Measurements from ENCODE around the gene ARF3. TPM values are rescaled to one million over a fixed set of nuclear protein-coding genes. Genes with fewer than 3 reads are reported as not detected.

Gene ARF3
- polyA plus RNA-seq, 1 of the 3 experiments (the other 2 are of a cell fraction), result 204 TPM

DNA sequence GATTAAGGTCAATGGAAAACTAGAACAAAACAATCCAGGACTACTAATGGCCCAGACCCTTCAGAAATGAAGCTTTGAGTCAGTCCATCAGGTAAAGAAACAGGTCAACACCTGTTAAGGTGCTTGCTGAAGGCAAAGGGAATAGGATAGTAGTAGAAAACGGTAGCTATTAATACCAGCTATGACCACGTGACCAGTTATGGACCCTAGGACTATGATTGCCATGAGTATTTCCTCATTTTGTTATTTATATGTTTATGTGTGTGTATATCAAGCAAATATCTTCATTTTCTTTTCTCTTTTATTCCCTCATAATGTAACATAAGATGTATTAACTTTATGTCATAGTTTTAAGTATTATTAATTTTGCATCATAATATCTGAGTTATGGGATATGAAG lies 57.6 kb downstream of the ARF3 start (continued):
- TF ChIP-seq IRF3 (IDR thresholded peaks at IDR 0.05; ENCODE audit: low read depth, low read length), result no peak
- TF ChIP-seq SMC3 (IDR thresholded peaks at IDR 0.05; ENCODE audit: low read depth, low read length), result no peak
- TF ChIP-seq EP300 (IDR thresholded peaks at IDR 0.05; ENCODE audit: borderline replicate concordance in 1 of 2, low read depth in 1 of 2, low read length in 1 of 2), result no peak
- TF ChIP-seq, protein P1, sequence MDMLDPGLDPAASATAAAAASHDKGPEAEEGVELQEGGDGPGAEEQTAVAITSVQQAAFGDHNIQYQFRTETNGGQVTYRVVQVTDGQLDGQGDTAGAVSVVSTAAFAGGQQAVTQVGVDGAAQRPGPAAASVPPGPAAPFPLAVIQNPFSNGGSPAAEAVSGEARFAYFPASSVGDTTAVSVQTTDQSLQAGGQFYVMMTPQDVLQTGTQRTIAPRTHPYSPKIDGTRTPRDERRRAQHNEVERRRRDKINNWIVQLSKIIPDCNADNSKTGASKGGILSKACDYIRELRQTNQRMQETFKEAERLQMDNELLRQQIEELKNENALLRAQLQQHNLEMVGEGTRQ (IDR thresholded peaks at IDR 0.05; ENCODE audit: borderline replicate concordance, low read depth, low read length), result no peak
- TF ChIP-seq TAF1 (IDR thresholded peaks at IDR 0.05; ENCODE audit: borderline replicate concordance, low read depth, low read length), result no peak
- no peak for TF ChIP-seq NFIC (IDR thresholded peaks at IDR 0.05; ENCODE audit: borderline replicate concordance)
- TF ChIP-seq FOXM1 (IDR thresholded peaks at IDR 0.05; ENCODE audit: low read depth), result no peak
- no peak for TF ChIP-seq GABPA (IDR thresholded peaks at IDR 0.05; ENCODE audit: low read depth)
- no peak for TF ChIP-seq RXRA (IDR thresholded peaks at IDR 0.05; ENCODE audit: borderline replicate concordance, low read depth)
- no peak for TF ChIP-seq FOSL2 (IDR thresholded peaks at IDR 0.05; ENCODE audit: borderline replicate concordance, low read depth)
- TF ChIP-seq, protein P2, sequence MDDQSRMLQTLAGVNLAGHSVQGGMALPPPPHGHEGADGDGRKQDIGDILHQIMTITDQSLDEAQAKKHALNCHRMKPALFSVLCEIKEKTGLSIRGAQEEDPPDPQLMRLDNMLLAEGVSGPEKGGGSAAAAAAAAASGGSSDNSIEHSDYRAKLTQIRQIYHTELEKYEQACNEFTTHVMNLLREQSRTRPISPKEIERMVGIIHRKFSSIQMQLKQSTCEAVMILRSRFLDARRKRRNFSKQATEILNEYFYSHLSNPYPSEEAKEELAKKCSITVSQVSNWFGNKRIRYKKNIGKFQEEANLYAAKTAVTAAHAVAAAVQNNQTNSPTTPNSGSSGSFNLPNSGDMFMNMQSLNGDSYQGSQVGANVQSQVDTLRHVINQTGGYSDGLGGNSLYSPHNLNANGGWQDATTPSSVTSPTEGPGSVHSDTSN (IDR thresholded peaks at IDR 0.05), result no peak

- H3K9me3 ChIP-seq, result no peaks in the 10 kb centered on the region
- TF ChIP-seq, protein P3, sequence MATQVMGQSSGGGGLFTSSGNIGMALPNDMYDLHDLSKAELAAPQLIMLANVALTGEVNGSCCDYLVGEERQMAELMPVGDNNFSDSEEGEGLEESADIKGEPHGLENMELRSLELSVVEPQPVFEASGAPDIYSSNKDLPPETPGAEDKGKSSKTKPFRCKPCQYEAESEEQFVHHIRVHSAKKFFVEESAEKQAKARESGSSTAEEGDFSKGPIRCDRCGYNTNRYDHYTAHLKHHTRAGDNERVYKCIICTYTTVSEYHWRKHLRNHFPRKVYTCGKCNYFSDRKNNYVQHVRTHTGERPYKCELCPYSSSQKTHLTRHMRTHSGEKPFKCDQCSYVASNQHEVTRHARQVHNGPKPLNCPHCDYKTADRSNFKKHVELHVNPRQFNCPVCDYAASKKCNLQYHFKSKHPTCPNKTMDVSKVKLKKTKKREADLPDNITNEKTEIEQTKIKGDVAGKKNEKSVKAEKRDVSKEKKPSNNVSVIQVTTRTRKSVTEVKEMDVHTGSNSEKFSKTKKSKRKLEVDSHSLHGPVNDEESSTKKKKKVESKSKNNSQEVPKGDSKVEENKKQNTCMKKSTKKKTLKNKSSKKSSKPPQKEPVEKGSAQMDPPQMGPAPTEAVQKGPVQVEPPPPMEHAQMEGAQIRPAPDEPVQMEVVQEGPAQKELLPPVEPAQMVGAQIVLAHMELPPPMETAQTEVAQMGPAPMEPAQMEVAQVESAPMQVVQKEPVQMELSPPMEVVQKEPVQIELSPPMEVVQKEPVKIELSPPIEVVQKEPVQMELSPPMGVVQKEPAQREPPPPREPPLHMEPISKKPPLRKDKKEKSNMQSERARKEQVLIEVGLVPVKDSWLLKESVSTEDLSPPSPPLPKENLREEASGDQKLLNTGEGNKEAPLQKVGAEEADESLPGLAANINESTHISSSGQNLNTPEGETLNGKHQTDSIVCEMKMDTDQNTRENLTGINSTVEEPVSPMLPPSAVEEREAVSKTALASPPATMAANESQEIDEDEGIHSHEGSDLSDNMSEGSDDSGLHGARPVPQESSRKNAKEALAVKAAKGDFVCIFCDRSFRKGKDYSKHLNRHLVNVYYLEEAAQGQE (IDR thresholded peaks at IDR 0.05; ENCODE audit: low read depth, low read length), result no peak
- TF ChIP-seq NFIC (IDR thresholded peaks at IDR 0.05; ENCODE audit: borderline replicate concordance) (no peak), MXI1 (IDR thresholded peaks at IDR 0.05; ENCODE audit: low read depth, low read length) (no peak), MEF2A (IDR thresholded peaks at IDR 0.05; ENCODE audit: borderline replicate concordance, low read depth) (no peak), FOSL2 (IDR thresholded peaks at IDR 0.05; ENCODE audit: borderline replicate concordance, low read depth) (no peak), IRF3 (IDR thresholded peaks at IDR 0.05; ENCODE audit: low read depth, low read length) (no peak), JUND (IDR thresholded peaks at IDR 0.05) (no peak), MAX (IDR thresholded peaks at IDR 0.05; ENCODE audit: low read depth) (no peak), EZH2phosphoT487 (IDR thresholded peaks at IDR 0.05; ENCODE audit: borderline replicate concordance, low read depth) (no peak), TCF12 (IDR thresholded peaks at IDR 0.05) (no peak)
- no peak overlapping the region for H3K4me3 ChIP-seq (ENCODE audit: low read depth in 2 of 2, low read length in 1 of 2)
- H3K4me2 ChIP-seq, result no peak overlapping the region
- no peak for DNase-seq
- 81% methylated on average over 1 of the region's 1 CpG for WGBS (ENCODE audit: low lambda C conversion rate)
- H3F3A ChIP-seq (replicated peaks; ENCODE audit: insufficient read depth), result no peaks in the 10 kb centered on the region
- H3K27me3 ChIP-seq (ENCODE audit: insufficient read depth), result no peaks in the 10 kb centered on the region; the same call in 1 of the 2 replicates
- no peaks in the 10 kb centered on the region for H3K9me2 ChIP-seq
- no peaks in the 10 kb centered on the region for H4K20me1 ChIP-seq (ENCODE audit: insufficient read depth)
- no peaks in the 10 kb centered on the region for H3K79me2 ChIP-seq (ENCODE audit: insufficient read depth)
- no peaks in the 10 kb centered on the region for H3K36me3 ChIP-seq (replicated peaks in 1 of 2; ENCODE audit: control insufficient read depth in 1 of 2, insufficient read depth in 2 of 2, low read length in 1 of 2)
- H3K4me1 ChIP-seq (ENCODE audit: control insufficient read depth in 1 of 2, insufficient read depth in 2 of 2, low read depth in 1 of 2, low read length in 1 of 2), result peaks cover 0 to 2% of the 10 kb centered on the region in 2 experiments; a peak in 1 of 4 replicates
- ChIA-PET POLR2A (interaction anchor here (0.5 to 0.6 kb wide), 2 partner anchors 42 to 62 kb away, joined by 3 to 5 read pairs; partner anchors contain the start of gene DDX23), CTCF (interaction anchor here (1.0 to 5.2 kb wide), 4 partner anchors 9 to 84 kb away, joined by 4 to 27 read pairs (median 6); partner anchors contain the start of genes DDX23 and WNT1)
- H3K9ac ChIP-seq, result no peak overlapping the region
- no peak overlapping the region for H2AFZ ChIP-seq (ENCODE audit: low read depth)
- no peak overlapping the region for H3K27ac ChIP-seq (ENCODE audit: low read depth in 2 of 2, low read length in 1 of 2)
Measured at GRCh38 chr12:48894271-48894670, 63.0 kb downstream of the ARF3 start.

Data from SK-N-SH (cell line).